ENCODE results near the gene RELT.

RELT gene

GRCh38 chr11:73376803-73377629 is 817 bp downstream of the RELT start:
- peak; percentile 53 for DNase-seq (ENCODE audit: low spot score)

DNA sequence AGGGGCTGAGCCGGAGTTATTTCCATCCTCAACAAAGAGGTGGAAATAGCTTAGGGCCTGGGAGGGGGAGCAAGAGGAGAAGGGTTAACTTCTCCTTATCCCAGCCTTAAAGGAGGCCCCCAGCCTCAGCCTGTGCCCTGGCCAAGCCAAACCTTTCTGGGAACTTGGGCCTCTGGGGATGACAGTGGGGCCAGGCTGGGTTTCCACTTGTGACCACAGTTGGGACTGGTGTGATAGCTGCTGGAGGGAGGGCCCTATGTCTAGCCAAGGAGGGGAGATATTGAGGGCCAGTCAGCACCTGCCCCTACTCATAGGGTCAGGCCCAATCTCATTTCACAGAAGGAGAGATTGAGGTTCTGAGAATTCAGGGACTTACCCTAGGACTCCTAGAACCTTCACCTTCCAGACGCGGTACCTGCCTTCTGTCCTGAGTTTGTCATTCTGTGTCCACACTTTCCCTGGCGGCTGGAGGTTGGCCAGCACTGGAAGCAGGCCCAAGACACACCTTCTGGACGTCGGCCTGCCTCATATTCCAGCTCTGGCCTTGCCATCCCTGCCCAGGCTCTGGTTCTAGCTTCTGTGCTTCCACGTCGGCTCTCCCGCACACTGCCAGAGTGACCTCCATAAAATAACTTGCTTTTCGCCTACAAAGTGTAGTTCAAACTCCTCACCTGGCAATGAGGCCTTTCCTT is 3.1 kb downstream of the RELT start:
- no peak for DNase-seq (ENCODE audit: low spot score)

GRCh38 chr11:73380331-73380730 is 4.1 kb downstream of the RELT start:
- DNase-seq (ENCODE audit: low spot score) = no peak

DNA sequence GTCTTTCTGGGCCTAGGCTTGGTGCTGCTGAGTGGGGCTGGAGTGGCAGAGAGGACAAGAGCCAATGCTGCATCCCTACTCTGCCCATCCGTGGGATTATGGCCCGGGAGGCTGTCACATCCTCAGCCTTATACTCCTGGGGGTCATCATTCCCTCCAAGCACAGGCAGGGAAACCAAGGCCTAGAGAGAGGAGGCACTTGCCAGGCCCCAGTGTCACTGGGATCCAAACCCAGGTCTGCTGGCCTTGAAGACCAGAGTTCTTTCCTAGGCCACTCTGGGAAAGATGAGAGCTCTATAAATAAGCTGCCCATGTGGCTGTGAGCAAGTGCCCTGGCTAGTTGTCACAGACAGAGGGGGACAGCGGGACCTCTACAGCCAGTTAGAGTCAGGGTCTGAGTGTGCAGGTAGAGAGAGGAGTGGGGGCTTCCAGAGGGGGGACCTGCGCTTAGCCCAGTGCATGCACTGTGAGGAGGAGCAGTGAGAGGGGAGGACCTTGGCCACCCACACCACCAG is 4.8 kb downstream of the RELT start:
- DNase-seq (ENCODE audit: low spot score) = no peak

DNA sequence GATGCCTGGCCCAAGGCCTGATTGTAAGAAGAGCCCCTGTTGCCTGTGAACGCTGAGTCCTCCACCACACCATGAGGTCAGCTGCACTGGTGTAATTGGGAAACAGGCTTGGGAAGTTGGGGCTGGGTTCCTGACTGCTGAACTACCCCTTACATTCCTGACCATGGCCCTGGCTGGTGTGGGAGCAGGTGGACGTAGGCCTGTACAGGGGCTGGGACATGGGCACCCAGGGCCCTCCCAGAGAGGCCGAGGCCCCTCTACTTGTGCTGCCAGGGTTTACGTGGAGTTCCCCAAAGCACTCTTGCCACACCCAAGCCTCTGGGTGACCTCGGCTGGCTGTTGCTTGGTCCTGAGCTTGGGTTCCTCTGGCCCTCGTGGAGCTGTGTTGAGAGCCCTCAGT is 5.4 kb downstream of the RELT start:
- no peak for DNase-seq (ENCODE audit: low spot score)

DNA sequence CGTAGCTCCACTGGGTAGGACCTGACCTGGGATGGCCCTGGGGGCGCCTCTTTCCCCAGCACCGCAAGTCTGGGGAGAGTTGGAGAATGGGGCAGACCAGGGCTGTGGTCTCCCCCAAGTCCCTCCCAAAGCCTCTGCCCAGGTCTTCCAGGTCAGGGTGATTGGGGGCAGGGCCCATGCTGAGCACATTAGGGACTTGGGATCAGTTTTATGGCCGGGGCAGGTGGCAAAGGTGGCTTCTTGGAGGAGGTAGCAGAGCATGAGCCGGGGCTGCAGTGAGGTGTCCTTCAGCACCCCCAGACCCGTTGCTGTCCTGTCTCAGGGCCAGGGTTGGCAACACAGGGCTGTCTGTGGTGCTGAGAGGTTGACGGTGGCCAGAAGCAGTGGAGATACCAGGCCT is 6.0 kb downstream of the RELT start:
- DNase-seq (ENCODE audit: low spot score) = no peak

GRCh38 chr11:73382747-73383146 is 6.5 kb downstream of the RELT start:
- DNase-seq (ENCODE audit: low spot score) = no peak

DNA sequence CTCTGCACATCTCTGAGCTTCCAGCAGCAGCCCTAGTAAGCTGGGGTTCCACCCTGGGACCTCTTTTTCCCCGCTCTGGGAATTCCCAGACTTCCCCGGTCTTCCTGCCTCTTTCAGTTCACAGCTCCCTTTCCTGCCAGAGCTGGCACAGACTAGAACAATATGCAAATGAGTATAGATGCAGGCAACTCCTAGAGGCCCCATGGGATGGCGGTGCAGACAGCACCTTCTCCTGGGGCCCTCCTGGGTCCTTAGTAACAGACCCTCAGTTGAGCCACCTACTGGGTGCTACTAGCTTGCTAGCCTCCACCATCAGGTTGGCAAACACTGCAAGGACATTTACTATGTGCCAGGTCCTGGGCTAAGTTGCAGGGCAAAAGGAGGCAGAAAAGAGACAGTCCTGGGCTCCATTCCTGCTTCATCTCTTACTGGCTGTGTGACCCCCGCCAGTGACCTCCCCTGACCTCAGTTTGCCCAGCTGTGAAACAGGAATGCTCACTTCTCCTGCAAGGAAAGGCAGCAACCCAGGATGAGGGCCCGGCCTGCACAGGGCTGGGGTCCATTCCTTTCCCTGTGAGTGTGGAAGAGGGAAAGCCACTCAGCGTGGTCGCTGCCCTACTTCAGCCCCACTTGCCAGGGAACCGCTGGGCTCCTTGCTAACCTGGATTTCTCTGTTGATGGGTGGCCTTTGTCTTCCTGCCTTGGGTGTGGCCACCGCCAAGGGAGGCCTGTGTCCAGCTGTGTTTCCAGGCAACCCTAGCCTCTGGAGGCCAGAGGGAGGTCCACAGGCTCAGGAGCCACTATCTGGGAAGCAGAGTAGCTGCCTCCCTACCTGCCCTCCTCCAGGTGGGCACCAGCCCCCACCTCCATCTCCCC is 7.3 kb downstream of the RELT start:
- no peak for DNase-seq (ENCODE audit: low spot score)

DNA sequence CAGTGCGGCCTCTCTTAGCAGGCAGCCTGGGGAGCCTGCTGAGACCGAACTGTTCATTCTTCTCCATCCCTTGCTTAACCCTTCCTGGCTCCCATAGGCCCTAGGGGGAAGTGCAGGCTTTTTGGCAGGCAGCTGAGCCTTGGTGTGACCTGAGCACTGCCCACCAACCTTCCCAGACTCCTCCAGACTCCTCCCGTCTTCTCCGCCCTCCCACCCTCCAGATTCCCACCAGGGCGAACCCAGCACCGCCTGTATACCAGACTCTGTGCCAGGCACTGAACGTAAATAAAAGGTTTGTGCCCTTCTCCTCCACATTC is 7.9 kb downstream of the RELT start:
- no peak for DNase-seq (ENCODE audit: low spot score)

DNA sequence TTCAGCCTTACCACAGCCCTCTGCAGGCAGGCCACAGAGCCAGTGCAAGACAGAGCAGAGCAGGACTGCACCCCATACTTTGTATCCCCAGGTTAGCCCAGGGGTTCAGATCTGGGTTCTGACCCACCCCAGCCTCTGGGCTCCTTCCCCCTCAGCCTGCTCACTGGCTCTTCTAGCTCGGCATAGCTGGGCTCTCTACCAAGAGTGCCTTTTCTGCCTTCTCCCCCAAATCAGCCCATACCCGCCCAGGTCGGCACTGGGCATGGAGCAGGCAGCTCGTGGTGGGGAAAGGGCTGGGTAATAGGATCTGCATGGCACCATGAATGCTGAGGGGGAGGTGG is 8.3 kb downstream of the RELT start:
- no peak for DNase-seq (ENCODE audit: low spot score)

DNA sequence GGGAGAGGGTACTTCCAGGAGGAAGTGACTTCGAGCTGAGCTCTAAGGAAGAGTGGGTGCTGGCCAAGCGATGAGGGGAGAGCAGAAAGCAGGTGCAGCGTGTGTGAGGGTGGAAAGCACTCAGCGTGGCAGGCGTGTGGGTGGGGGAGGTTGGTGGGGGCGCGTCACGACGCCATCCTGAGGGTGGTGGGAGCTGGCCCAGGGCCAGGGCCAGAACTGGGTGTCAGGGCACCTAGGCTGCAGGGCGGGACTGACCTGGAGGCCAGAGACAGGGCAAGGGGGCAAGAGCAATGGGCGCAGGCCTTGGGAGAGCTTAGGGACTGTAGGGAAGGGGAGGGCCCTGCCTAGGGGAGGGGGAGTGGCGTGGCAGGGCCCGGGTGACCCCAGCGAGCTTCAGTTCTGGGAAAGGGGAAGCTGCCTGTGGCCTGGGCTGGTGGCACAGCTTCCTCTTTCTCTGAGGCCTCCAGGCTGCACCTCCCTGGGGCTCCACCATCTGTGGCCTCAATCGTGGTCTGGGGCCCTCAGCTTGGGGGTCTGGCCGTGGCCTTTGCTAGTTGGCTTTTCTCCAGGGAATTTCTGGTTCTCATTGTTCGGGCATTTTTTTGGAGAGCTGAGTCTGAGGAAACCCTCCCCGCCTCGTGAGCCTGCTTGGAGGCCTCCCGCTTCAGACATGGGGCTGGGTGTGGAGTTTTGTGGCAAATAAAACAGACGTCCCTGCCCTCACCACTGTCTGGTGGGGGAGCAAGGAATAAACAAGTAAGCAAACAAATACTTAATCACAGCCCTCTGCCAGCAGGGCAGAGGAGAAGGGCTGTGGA is 8.9 kb downstream of the RELT start:
- DNase-seq (ENCODE audit: low spot score) = peak; percentile 38

GRCh38 chr11:73386016-73386415 is 9.8 kb downstream of the RELT start:
- DNase-seq (ENCODE audit: low spot score) = no peak

DNA sequence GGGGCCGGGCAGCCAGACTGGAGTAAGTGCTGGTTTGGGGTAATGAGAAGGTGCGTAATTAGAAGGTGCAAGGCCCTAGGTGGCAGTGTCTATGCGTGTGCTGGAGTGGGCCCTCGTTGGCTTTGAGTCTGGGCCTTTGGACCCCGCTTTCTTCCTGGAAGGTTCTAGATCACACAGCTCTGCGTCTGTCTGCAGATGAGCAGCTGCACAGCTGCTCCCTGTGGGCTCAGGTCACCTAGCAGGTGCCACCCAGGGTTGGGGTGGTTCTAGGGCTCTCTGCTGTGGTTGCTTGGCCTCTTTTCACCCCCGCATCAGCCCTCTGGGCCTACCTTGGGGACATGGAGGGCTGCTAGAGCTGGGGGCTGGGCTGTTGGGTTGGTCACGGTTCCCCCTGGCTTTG is 10.3 kb downstream of the RELT start:
- DNase-seq (ENCODE audit: low spot score) = no peak

GRCh38 chr11:73387594-73388264 is 11.5 kb downstream of the RELT start:
- no peak for DNase-seq (ENCODE audit: low spot score)

DNA sequence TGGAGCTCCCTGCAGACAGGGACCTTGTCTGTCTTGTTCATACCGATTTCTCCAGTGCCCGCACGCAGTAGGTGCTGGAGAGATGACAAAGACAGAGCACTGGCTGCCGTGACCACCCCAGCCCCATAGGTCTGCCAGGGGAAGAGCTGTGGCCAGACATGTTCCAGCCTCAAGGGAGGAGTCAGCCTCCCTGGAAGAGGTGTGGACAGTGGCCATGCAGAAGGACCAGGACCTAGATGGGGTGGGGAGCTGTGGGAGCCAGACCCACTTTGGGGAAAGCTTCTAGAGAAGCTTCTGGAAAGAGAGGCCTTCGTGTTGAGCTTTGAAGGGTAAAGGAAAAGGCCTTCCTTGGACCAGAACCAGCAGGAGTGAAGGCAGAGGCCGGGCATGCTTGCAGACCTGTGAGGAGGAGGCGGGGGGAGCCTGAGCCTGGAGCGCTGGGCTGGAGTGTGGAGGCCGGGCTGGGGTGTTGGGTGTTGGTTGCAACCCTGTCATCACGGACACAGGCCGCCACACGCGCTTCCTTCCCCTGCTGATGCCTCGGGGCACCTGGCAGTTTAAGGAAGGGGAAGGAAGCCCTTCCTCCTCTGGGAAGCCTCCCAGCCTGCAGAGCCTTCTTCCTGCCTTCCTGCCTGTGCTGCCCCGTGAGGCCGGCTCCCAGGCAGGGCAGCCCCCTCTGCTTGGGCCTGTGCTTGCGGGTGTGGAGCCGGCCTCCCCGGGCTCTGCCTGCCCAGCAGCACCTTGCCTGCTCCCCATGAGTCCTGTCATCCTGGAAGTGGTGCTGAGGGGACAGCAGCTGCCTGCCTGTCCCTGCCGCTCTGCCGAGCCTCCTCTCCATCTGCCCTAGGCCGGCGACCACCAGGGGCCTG is 12.3 kb downstream of the RELT start:
- DNase-seq (ENCODE audit: low spot score) = no peak

DNA sequence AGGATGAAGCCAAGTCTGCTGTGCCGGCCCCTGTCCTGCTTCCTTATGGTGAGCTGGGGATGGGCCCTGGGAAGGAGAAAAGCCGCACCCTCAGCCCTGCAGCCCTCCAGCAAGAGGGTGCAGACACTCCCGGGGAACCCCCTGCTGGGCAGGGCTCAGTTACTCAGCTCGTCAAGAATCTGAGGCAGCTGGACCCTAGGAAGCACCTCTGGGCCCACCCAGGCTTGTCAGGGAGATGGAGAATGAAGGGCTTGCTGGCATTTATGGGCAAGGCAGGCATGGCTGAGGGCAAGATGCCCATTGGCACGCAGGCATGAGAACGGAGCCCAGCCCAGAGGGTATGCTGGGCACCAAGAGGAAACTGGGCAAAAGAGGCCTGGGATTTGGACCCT is 12.9 kb downstream of the RELT start:
- no peak for DNase-seq (ENCODE audit: low spot score)

DNA sequence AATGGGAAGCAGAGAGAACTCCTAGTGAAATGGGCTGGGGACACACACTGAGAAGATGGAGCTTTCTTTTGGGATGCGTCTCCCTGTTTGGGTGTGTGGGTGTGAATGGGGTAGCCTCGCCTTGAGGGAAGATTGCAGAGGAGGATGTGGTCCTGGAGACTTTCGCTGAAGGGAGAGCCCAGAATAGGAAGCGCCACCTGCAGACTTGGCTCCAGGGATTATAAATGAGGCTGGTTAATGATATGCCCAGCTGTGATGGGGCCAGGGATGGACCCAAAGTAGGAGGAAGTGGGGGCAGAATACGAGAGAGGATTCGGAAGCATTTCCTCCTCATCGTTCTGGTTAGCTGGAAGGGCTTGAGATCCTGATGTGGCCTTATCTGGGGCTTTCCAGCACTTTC is 13.7 kb downstream of the RELT start:
- DNase-seq (ENCODE audit: low spot score) = no peak

DNA sequence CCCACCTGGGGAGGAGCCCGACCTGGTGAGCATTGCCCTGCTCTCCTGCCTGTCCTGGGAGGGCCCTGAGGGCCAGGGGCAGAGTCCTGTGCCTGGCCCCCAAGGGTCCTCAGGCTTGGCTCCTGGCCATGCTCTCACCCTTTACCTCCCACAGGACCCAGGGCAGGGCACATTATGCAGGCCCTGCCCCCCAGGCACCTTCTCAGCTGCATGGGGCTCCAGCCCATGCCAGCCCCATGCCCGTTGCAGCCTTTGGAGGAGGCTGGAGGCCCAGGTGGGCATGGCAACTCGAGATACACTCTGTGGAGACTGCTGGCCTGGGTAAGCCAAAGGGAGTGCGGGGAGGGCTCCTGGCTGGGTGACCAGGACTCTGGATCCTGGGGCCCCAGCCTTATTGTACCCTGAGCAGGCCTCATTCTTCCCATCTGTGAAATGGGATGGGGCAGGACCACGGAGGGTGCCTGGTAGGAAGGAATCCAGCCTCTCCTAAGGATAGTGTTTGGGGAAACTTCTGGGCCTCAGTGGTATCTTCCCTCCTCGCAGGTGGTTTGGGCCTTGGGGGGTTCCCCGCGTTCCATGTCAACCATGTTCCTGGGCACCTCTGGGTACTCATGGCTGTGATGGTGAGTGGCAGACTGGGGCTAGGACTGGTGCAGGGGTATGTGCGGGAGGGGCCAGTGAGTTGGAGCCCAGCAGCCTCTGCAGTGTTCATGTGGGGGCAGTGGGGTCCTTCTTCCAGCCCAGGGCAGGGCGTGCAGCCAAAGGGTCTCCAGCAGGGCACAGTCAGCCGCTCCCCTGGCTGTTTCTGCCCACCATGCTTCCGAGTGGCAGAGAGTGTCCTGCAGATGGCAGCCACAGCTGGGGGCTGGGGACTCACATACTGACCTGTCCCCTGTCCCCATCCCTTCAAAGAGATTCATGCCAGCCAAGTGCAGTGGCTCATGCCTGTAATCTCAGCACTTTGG is 14.7 kb downstream of the RELT start:
- DNase-seq (ENCODE audit: low spot score) = no peak

GRCh38 chr11:73391665-73392064 is 15.5 kb downstream of the RELT start:
- DNase-seq (ENCODE audit: low spot score) = no peak
